ENCODE measurements around the gene CAP2. TPM values are rescaled to one million over a fixed set of nuclear protein-coding genes. Genes with fewer than 3 reads are reported as not detected.
"Not testable (repeated sequence)": the region's sequence is repeated elsewhere in the genome, so short reads cannot be mapped to it uniquely, and the experiment has no call there.

The CAP2 gene
- polyA plus RNA-seq, 1 donor = 13.1 TPM

DNA sequence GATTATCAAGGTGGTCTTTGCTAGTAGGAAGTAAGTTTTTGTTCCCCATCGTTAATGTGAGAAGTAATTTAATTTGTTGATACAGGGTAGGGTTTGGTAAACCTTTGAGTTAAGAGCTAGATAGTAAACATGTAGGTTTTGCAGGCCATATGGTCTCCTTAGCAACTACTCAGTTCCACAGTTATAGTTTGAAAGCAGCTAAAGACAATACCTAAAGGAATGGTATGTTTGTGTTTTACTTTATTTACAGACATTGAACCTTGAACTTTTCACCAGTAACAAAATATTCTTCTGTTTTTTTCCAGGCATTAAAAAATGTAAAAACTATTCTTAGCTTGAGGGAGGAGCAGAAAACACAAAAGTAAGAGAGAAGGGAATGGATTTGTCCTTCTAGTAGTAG is 1.7 kb downstream of the CAP2 start:
- DNase-seq = no peak

- DNase-seq = no peak
Observed at GRCh38 chr6:17396256-17396655, 2.9 kb downstream of the CAP2 start.

GRCh38 chr6:17397764-17398194 is 4.4 kb downstream of the CAP2 start:
- no peak for DNase-seq

GRCh38 chr6:17405181-17405943 is 12.0 kb downstream of the CAP2 start:
- not testable (repeated sequence) for DNase-seq

- DNase-seq = no peak
Observed at GRCh38 chr6:17405944-17406245, 12.5 kb downstream of the CAP2 start.

DNA sequence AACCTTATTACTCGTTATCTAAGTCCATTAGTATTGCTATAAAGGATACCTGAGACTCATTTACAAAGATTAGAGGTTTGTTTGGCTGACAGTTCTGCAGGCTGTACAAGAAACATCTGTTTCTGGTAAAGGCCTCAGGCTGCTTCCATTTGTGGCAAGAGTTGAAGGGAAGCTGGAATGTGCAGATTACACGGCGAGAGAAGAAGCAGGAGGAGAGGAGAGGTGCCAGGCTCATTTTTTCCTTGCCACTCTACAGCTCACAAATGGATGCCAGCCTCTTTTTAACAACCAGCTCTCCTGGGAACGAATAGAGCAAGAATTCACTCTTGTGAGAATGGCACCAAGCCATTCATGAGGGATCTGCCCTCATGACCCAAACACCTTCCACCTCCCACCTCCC is 14.7 kb downstream of the CAP2 start:
- no peak for DNase-seq

DNA sequence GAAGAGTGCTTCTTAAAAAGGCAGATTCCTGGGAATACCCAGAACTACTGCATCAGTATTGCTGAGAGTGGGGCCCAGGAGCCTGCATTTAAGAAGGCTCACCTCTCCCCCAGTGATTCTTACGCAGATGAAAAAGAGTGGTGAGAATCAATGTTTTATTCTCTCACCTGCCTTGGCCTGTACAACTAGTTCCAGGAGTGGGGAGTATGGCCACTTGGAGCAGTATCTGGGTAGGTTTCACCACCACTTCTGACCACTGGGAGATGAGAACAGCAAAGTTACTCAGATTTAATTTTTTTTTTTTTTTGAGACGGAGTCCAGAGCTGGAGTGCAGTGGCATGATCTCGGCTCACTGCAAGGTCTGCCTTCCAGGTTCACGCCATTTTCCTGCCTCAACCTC is 16.9 kb downstream of the CAP2 start:
- no peak for DNase-seq

DNA sequence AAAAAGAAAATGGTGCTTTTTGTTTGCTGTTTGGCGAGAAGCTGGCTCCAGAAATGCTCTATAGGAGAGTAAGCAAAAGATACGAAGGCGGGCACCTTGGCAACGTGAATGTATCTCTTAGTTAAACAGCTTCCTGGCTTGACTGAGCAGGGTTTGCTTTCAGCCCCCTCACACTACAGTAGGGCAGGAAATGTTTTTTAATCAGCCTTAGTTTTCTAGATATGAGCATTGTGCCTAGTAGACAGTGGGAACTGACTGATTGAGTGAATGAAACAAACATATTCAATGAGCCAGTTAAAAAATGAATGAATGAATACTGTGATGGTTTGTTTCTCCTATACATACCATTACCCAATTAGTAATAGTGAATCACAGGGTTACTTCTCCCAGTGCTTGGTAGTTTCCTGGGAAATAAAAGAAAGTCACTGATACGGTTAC is 19.9 kb downstream of the CAP2 start:
- DNase-seq = no peak

DNA sequence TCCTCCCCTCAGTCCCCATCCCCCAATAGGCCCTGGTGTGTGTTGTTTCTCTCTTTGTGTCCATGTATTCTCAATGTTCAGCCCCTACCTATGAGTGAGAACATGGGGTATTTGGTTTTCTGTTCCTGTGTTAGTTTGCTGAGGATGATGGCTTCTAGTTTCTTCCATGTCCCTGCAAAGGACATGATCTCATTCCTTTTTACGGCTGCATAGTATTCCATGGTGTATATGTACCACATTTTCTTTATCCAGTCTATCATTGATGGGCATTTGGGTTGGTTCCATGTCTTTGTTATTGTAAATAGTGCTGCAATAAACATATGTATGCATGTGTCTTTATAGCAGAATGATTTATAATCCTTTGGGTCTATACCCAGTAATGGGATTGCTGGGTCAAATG is 21.0 kb downstream of the CAP2 start:
- not testable (repeated sequence) for DNase-seq

DNA sequence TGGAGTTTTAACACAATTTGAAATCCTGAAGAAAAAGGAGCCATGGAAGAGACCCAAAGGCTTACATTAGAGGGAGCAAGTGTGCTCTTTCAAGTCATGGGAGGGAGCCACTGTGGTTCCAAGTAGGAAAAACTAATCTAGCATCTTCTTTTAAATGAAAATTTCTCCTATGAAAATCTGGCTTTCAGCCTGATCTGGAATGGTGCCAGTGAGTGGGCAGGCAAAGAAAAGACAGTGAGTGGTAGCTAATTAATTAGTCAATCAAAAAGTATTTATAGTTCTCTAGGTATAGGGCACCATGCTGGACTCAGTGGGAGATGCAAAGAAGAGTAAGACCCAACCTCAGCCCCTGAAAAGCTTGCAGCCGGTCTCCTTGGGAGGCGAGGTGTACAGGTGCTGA is 21.9 kb downstream of the CAP2 start:
- DNase-seq = no peak

GRCh38 chr6:17416806-17417205 is 23.4 kb downstream of the CAP2 start:
- DNase-seq = no peak

- no peak for DNase-seq
Observed at GRCh38 chr6:17417817-17418216, 24.4 kb downstream of the CAP2 start.

- DNase-seq = no peak
Observed at GRCh38 chr6:17418281-17419188, 25.1 kb downstream of the CAP2 start.

- no peak for DNase-seq
Observed at GRCh38 chr6:17419189-17419575, 25.8 kb downstream of the CAP2 start.

DNA sequence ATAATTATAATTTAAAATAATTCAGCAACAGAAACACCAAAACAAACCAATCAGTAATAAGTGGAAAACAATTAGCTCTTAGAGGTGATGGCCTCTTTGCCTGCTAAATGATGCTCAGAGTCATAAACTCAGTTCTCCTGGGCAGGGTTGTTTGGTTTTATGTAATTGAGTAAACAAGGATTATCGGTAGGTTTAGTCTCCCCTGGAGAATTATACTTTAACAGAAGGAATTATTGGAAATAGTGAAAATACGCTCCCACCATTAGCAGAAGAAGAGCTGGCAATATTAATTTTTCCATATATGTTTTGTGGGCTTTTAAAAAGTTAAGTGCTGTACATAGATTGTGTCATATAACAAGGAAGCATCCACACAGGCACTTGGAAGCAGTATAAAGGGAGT is 27.0 kb downstream of the CAP2 start:
- no peak for DNase-seq

- no peak for DNase-seq
Observed at GRCh38 chr6:17421406-17421805, 28.0 kb downstream of the CAP2 start.

- DNase-seq = no peak
Observed at GRCh38 chr6:17423026-17423425, 29.6 kb downstream of the CAP2 start.

GRCh38 chr6:17427062-17427461 is 33.7 kb downstream of the CAP2 start:
- DNase-seq = no peak

- DNase-seq = no peak
Observed at GRCh38 chr6:17427617-17428016, 34.2 kb downstream of the CAP2 start.

DNA sequence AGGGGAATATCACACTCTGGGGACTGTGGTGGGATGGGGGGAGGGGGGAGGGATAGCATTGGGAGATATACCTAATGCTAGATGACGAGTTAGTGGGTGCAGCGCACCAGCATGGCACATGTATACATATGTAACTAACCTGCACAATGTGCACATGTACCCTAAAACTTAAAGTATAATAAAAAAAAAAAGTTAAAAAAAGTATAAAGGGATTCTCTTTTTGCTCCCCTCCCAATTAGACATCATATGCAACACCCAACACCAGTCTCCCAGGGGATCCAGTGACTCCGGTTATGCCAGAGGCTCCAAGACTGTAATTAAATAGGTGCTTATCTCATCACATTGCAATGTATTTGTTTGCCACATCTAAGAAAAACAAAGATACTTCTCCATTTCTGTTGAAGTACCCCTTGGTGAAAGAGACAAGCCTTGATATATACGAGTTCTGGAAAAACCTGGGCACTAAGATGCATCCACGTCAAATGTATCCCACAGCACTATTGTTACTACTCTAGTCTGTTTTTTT is 35.3 kb downstream of the CAP2 start:
- not testable (repeated sequence) for DNase-seq

GRCh38 chr6:17429383-17430061 is 36.1 kb downstream of the CAP2 start:
- DNase-seq = no peak

- no peak for DNase-seq
Observed at GRCh38 chr6:17431581-17431980, 38.2 kb downstream of the CAP2 start.

GRCh38 chr6:17432356-17432755 is 39.0 kb downstream of the CAP2 start:
- no peak for DNase-seq
